GM03348 (cell line): Measurements from ENCODE around the gene AGAP9.
"Not testable (repeated sequence)": the region's sequence is repeated elsewhere in the genome, so short reads cannot be mapped to it uniquely, and the experiment has no call there.

ENCODE experiments used
- DNase-seq: peaks from one replicate; pipeline ENCODE4 v3.0.0; 2012; ENCODE audit warnings: low spot score

Gene AGAP9

GRCh38 chr10:47523475-47523874 is at the start of gene AGAP9:
Gene AGAP9, minus strand, starts transcription at chr10:47523638. Its CDS starts 112 bp downstream, at chr10:47523526.
- DNase-seq, result not testable (repeated sequence)

- not testable (repeated sequence) for DNase-seq
Measured at GRCh38 chr10:47571138-47571912, 47.9 kb upstream of the AGAP9 start.

GRCh38 chr10:47566757-47567156 is 43.3 kb upstream of the AGAP9 start:
- DNase-seq, result not testable (repeated sequence)

GRCh38 chr10:47566108-47566699 is 42.8 kb upstream of the AGAP9 start:
- not testable (repeated sequence) for DNase-seq

DNA sequence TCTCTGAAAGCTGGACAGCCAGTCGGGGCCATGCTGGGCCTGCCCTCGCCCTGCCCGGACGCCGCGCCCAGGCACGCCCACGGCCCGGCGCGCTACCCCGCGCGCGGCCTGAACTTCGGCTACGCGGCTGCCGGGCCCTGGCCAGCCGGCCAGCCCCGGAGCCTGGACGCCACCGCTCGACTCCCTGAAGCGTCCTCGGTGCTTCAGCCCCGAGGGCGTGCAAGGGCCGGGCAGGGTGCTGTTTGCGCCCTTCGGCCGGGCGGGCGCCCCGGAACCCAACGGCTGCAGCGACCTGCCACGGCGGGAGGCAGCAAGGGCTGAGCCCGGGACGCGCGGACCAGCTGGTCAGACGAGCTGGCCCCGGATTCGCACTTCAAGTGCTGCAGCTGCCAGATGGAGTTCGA is 42.1 kb upstream of the AGAP9 start:
- not testable (repeated sequence) for DNase-seq

- DNase-seq, result not testable (repeated sequence)
Measured at GRCh38 chr10:47564953-47565352, 41.5 kb upstream of the AGAP9 start.

DNA sequence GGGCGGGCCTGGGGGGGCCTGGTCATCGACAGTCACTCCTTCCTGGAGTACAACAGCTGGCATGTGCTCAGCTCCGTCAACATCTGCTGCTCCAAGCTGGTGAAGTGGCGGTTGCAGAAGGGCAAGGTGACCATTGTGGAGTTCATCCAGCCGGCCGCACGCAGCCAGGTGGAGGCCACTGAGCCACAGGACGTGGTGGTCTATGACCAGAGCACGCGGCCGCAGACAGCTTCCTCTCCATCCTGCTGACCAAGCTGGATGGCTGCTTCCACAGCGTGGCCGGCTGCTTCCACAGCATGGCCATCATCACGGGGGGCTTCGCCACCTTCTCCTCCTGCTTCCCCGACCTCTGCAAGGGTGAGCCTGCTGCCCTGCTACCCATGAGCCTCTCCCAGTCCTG is 40.9 kb upstream of the AGAP9 start:
- not testable (repeated sequence) for DNase-seq

GRCh38 chr10:47560452-47560851 is 37.0 kb upstream of the AGAP9 start:
- DNase-seq, result peak; percentile 0

GRCh38 chr10:47559718-47560308 is 36.4 kb upstream of the AGAP9 start:
- peak; percentile 0 for DNase-seq

DNA sequence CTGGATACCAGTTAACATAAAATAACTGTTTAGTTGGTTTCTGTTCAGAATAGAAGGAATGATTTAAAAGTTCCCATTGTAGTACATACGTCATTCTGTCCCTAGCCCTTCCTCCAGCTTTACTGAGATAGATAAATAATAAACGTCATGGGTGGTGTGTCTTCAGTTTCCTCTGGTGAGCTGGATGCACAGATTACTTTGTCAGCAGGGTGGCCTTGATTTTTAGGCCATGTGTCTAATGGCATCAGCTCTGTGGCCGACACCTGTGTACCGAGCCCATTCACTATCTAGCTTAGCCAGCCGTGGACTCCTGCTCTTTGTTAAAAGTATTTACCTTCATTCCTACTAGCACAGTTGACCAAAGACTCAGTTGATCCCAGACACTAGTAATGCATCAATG is 34.7 kb upstream of the AGAP9 start:
- DNase-seq, result peak; percentile 1

DNA sequence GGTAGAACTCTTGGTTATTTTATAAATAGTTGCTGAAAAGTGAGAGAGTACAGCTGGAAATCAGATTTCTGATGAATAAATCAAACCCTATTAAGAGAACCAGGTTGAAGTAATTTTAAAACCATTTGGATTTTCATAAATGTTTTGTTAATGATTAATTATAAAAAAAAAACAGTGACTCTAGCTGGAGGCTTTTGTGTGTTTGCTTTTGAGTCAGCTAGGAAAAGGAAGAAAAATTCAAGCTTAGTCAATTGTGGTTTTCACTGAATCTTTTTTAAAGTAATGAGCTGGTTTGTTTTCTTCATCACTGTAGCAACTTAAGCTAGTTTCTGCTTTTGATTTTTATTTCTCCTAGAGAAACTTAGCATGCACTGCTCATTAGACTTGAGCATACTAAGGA is 34.2 kb upstream of the AGAP9 start:
- peak; percentile 0 for DNase-seq

DNA sequence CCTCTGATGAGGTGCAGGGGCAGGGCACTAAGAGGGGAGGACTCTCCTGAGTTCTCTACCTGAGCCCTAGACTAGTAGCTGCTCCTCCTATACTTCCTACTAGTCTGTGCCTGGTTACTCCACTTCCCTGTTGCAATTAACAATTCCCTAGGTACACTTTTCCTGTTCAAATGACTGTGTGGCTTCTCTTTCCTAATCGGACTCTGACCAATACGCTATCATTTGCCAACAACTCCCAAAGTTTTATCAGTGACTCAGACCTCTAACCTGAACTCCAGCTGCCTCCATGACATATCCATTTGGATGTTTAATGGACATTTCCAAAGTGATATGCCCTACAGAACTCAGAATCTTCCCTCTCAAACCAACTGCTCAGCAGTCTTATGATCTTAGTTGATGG is 31.9 kb upstream of the AGAP9 start:
- DNase-seq, result not testable (repeated sequence)

DNA sequence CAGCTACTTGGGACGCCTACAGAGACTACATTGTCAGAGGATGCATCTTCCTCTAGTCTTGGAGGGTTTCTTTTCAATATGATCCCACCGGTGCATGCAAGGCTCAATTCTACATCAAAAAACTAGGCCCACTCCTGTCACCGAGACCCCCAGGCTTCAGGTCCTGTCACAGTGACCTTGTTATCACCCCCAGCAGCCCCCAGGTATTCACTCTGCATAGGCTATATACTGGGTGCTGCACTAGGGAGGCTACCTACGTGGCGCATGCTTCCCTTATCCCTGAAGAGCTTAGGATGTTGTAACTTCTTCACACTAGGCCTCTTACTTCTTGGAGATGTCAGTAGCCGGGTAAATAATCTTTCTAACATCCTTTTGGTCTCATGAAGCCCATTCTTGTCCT is 31.1 kb upstream of the AGAP9 start:
- not testable (repeated sequence) for DNase-seq

DNA sequence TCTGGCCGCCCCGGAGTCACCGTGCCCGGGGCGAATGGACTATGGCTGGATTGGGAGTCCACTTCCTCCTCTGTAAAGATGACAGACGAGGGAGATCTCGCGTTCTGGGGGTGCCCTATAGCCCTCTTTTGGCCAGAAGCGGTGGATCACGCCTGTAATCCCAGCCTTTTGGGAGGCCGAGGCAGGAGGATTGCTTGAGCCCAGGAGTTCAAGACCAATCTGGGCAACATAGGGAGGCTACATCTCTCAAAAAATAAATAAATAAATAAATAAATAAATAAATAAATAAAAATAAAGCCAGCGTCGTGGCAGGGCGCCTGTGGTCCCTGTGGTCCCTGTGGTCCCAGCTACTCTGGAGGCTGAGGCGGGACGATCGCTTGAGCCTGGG is 30.4 kb upstream of the AGAP9 start:
- not testable (repeated sequence) for DNase-seq

DNA sequence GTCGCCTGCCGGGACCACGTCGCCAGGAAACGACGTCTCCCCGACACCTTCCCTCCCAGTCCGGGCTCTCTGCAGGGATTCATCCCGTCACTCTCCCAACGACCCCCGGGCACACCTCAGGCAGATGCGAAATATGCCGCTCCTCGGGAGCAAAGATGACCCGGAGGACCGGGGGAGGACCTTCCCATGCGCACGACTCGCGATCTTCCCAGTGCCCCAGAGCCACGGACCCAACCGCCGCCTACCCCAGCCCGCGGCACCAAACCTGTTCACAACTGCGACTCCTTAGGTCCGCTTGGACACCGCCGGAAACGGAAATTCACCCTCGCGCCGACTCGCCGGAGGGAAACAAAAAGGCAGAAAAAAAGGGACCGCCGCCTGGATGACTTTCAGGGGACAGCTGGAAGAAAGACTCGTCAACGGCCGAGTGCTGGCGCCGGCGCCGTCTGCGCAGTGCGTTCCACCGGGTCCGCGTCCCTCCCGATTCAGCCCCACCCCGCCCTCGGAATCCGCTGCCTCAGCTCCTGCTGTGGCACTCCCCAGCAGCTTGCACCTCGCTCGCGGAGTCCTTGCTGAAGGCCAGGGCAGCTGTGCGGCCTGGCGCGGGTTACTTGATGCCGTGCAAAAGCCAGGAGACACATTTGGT is 29.9 kb upstream of the AGAP9 start:
- peak; percentile 64 for DNase-seq

DNA sequence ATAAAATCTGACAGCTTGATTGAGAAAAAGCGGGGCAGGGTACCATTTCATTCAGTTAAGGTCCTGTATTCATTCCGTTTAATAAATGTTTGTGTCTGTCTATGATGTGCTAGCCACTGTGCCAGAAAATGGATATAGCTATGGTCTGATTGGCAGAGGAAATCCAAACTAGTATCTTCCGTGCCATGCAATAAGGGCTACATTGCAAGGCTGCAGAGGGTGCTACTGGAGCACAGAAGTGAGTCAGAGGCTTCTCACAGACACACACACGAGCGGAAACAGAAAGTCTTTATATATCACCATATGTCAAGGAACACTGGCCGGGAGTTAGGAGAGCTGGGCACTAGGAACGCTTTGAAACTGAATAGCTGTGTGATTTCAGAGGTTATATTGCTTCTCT is 29.3 kb upstream of the AGAP9 start:
- DNase-seq, result not testable (repeated sequence)

DNA sequence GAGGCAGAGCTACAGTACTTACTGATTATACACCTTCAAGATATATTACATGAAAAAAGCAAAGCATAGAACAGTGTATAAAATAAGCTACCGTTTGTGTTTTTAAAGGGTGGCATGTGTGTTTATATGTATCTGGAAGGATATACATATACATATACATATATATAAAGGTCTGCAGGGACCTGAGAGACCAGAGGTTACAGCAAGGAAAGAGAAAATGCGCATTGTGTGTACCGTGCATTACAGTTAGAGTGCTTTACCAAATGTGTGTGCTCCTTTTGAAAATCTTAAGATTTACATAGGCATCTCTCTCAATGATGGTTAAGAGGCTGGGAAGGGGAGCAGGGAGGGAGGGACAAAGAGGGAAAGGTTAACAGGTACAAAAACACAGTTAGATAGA is 23.8 kb upstream of the AGAP9 start:
- not testable (repeated sequence) for DNase-seq

GRCh38 chr10:47536430-47536829 is 13.0 kb upstream of the AGAP9 start:
- DNase-seq, result not testable (repeated sequence)

- not testable (repeated sequence) for DNase-seq
Measured at GRCh38 chr10:47502313-47502712, 21.1 kb downstream of the AGAP9 start.

GRCh38 chr10:47494226-47494625 is 29.2 kb downstream of the AGAP9 start:
- not testable (repeated sequence) for DNase-seq

DNA sequence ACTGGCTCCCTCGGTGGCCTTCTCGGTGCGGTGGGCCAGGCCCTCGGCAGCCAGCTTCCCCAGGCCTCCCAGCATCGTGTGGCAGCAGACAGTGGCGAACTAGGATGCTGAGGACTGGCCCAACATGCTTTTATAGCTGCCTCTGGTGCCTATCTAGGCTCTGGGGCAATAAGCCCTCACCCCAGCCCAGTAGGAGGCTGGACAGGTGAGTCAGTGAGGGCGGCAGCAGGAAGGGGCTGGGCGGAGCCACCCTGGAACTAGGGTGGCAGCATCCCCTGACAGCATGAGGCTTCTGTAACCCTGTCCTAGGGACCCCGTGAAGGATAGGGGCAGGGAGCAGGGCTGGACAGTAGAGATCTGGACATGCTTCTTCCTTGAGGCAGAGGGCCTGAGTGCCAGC is 31.8 kb downstream of the AGAP9 start, which contains the start of gene FAM25G:
Gene FAM25G (minus strand): TSS at position 101 of the 400 bp plus-strand sequence. CDS start 26 bp downstream, at position 75.
- DNase-seq, result not testable (repeated sequence)

DNA sequence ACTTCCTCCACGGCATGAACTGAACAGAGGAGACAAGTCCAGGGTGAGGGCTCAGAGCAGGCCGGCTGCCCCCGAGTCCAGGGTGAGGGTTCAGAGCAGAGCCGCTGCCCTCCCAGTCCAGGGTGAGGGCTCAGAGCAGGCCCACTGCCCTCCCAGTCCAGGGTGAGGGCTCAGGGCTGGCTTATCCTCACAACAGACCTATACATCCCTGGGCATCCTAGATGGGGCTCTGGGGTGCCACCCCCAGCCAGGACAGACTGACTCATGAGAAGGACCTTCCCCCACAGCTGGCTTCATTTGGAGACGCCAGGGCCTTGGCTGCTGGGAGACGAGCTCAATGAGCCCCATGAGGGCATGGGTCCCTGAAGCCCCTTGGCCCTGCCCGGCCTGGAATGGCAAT is 33.8 kb downstream of the AGAP9 start:
- not testable (repeated sequence) for DNase-seq
